Measurements from ENCODE around the gene SPDL1. TPM values are rescaled to one million over a fixed set of nuclear protein-coding genes. Genes with fewer than 3 reads are reported as not detected.

Gene SPDL1
- total RNA-seq, 1 experiment from 2014 or later: 29.9 TPM

GRCh38 chr5:169646856-169647255 lies 63.3 kb downstream of the SPDL1 start:
- H3F3A ChIP-seq (ENCODE audit: low read length, unreplicated experiment): no peaks in the 10 kb centered on the region
- CTCF ChIA-PET: no interaction called here

DNA sequence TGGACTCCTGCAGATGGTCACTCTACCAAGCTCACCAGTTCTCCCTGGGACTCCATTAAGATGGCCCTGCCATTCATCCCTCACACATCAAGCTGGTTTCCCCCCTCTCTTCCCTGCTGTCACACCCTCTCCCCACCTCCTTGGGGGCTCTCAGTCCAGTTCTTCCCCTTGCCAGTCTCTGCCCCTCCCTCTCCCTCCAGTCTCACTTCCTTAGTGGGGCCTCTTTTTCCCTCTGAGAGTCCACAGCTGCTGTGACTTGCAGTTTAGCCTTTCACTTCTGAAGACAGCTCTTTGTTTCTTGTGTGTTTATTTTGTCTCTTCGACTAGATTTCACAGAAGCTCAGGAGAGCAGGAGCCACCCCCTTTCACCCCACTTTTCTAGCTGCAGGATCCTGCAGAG lies 64.0 kb downstream of the SPDL1 start:
- Histone ChIP-seq H3K9me3 (ENCODE audit: low read length) (no peaks in the 10 kb centered on the region), H3K9me2 (replicated peaks; ENCODE audit: low read length) (0 out of 2 replicates have a peak, but pooled peaks cover 10% of the 10 kb centered on the region), H3K79me2 (ENCODE audit: low read length) (no peaks in the 10 kb centered on the region), H3F3A (ENCODE audit: low read length, unreplicated experiment) (no peaks in the 10 kb centered on the region), H3K4me3 (ENCODE audit: low read length) (no peak overlapping the region), H3K9ac (ENCODE audit: low read length) (no peak overlapping the region), H3K36me3 (ENCODE audit: low read depth, low read length) (no peaks in the 10 kb centered on the region), H3K27ac (ENCODE audit: low read length) (no peak overlapping the region), H2AFZ (ENCODE audit: low read length) (no peak overlapping the region), H3K27me3 (ENCODE audit: low read length) (no peaks in the 10 kb centered on the region), H3K4me2 (ENCODE audit: low read length) (no peak overlapping the region), H4K20me1 (ENCODE audit: low read length) (no peaks in the 10 kb centered on the region), H3K4me1 (ENCODE audit: insufficient read depth, low read length) (peaks cover 11% of the 10 kb centered on the region)
- ATAC-seq: no peak
- intact Hi-C loops (cut with micrococcal nuclease): no loop called here
- no peak for TF ChIP-seq EZH2phosphoT487 (IDR thresholded peaks at IDR 0.05; ENCODE audit: borderline replicate concordance, low read length)
- TF ChIP-seq EZH2 (IDR thresholded peaks at IDR 0.05; ENCODE audit: low read length, unreplicated experiment): no peak
- TF ChIP-seq, protein P1, sequence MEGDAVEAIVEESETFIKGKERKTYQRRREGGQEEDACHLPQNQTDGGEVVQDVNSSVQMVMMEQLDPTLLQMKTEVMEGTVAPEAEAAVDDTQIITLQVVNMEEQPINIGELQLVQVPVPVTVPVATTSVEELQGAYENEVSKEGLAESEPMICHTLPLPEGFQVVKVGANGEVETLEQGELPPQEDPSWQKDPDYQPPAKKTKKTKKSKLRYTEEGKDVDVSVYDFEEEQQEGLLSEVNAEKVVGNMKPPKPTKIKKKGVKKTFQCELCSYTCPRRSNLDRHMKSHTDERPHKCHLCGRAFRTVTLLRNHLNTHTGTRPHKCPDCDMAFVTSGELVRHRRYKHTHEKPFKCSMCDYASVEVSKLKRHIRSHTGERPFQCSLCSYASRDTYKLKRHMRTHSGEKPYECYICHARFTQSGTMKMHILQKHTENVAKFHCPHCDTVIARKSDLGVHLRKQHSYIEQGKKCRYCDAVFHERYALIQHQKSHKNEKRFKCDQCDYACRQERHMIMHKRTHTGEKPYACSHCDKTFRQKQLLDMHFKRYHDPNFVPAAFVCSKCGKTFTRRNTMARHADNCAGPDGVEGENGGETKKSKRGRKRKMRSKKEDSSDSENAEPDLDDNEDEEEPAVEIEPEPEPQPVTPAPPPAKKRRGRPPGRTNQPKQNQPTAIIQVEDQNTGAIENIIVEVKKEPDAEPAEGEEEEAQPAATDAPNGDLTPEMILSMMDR (conservative IDR thresholded peaks at IDR 0.05; ENCODE audit: low read depth, low read length): no peak
- BruUV-seq (replicated peaks): no TSS peak
- no peak for DNase-seq
- ChIA-PET POLR2A (ENCODE audit: unreplicated experiment) (no interaction called here), CTCF (no interaction called here)

More at GRCh38 chr5:169646856-169647255, 63.3 kb downstream of the SPDL1 start:
- Histone ChIP-seq H3K4me3 (ENCODE audit: low read length) (no peak overlapping the region), H3K4me1 (ENCODE audit: insufficient read depth, low read length) (peaks cover 13% of the 10 kb centered on the region), H3K27me3 (ENCODE audit: low read length) (no peaks in the 10 kb centered on the region), H3K9me2 (replicated peaks; ENCODE audit: low read length) (0 out of 2 replicates have a peak, but pooled peaks cover 10% of the 10 kb centered on the region), H3K36me3 (ENCODE audit: low read depth, low read length) (no peaks in the 10 kb centered on the region), H2AFZ (ENCODE audit: low read length) (no peak overlapping the region), H3K79me2 (ENCODE audit: low read length) (no peaks in the 10 kb centered on the region), H3K9me3 (ENCODE audit: low read length) (no peaks in the 10 kb centered on the region), H3K27ac (ENCODE audit: low read length) (no peak overlapping the region), H3K9ac (ENCODE audit: low read length) (no peak overlapping the region), H4K20me1 (ENCODE audit: low read length) (no peaks in the 10 kb centered on the region), H3K4me2 (ENCODE audit: low read length) (no peak overlapping the region)
- no TSS peak for BruUV-seq (replicated peaks)
- POLR2A ChIA-PET (ENCODE audit: unreplicated experiment): no interaction called here
- no peak for ATAC-seq
- no peak for DNase-seq
- TF ChIP-seq EZH2phosphoT487 (IDR thresholded peaks at IDR 0.05; ENCODE audit: borderline replicate concordance, low read length): no peak
- TF ChIP-seq EZH2 (IDR thresholded peaks at IDR 0.05; ENCODE audit: low read length, unreplicated experiment): no peak
- TF ChIP-seq, protein P1 (conservative IDR thresholded peaks at IDR 0.05; ENCODE audit: low read depth, low read length): no peak
- intact Hi-C loops (cut with micrococcal nuclease): no loop called here

- H3F3A ChIP-seq (ENCODE audit: low read length, unreplicated experiment): no peaks in the 10 kb centered on the region
- TF ChIP-seq EZH2 (IDR thresholded peaks at IDR 0.05; ENCODE audit: low read length, unreplicated experiment) (no peak), EZH2phosphoT487 (IDR thresholded peaks at IDR 0.05; ENCODE audit: borderline replicate concordance, low read length) (no peak)
- TF ChIP-seq, protein P1 (conservative IDR thresholded peaks at IDR 0.05; ENCODE audit: low read depth, low read length): no peak
- no peak overlapping the region for H3K4me3 ChIP-seq (ENCODE audit: low read length)
- CTCF ChIA-PET: no interaction called here
- H4K20me1 ChIP-seq (ENCODE audit: low read length): no peaks in the 10 kb centered on the region
- no peak for ATAC-seq
- no peak overlapping the region for H3K9ac ChIP-seq (ENCODE audit: low read length)
- no peaks in the 10 kb centered on the region for H3K27me3 ChIP-seq (ENCODE audit: low read length)
- no peaks in the 10 kb centered on the region for H3K9me3 ChIP-seq (ENCODE audit: low read length)
- no peak overlapping the region for H3K4me2 ChIP-seq (ENCODE audit: low read length)
- no peaks in the 10 kb centered on the region for H3K36me3 ChIP-seq (ENCODE audit: low read depth, low read length)
- no TSS peak for BruUV-seq (replicated peaks)
- peaks cover 11% of the 10 kb centered on the region for H3K4me1 ChIP-seq (ENCODE audit: insufficient read depth, low read length)
- H2AFZ ChIP-seq (ENCODE audit: low read length): no peak overlapping the region
- 0 out of 2 replicates have a peak, but pooled peaks cover 10% of the 10 kb centered on the region for H3K9me2 ChIP-seq (replicated peaks; ENCODE audit: low read length)
- H3K27ac ChIP-seq (ENCODE audit: low read length): no peak overlapping the region
- POLR2A ChIA-PET (ENCODE audit: unreplicated experiment): no interaction called here
- no peak for DNase-seq
- no peaks in the 10 kb centered on the region for H3K79me2 ChIP-seq (ENCODE audit: low read length)
- intact Hi-C loops (cut with micrococcal nuclease): no loop called here
Observed at GRCh38 chr5:169648725-169649310, 65.2 kb downstream of the SPDL1 start.
